Choroid plexus epithelial cell (primary cell): ENCODE measurements around the gene PADI4.
A peak's percentile ranks its signal among the peaks of the same experiment; 100 is the strongest.
"Not testable (repeated sequence)": the region's sequence is repeated elsewhere in the genome, so short reads cannot be mapped to it uniquely, and the experiment has no call there.

ENCODE experiments used
- DNase-seq: peaks from one replicate; pipeline ENCODE4 v3.0.0-alpha.2; 2010; ENCODE audit warnings: low read depth
- H3K4me3 ChIP-seq: 2 replicates; pipeline ENCODE4 v1.5.1; 2011; ENCODE audit warnings: low read depth, mild to moderate bottlenecking, control low read depth, low read length, moderate library complexity
- CTCF ChIP-seq: conservative IDR thresholded peaks from 2 replicates; pipeline ENCODE4 v1.5.1; 2011; ENCODE audit warnings: low read depth, mild to moderate bottlenecking, control low read depth, inconsistent platforms, low read length, moderate library complexity

PADI4 gene

DNA sequence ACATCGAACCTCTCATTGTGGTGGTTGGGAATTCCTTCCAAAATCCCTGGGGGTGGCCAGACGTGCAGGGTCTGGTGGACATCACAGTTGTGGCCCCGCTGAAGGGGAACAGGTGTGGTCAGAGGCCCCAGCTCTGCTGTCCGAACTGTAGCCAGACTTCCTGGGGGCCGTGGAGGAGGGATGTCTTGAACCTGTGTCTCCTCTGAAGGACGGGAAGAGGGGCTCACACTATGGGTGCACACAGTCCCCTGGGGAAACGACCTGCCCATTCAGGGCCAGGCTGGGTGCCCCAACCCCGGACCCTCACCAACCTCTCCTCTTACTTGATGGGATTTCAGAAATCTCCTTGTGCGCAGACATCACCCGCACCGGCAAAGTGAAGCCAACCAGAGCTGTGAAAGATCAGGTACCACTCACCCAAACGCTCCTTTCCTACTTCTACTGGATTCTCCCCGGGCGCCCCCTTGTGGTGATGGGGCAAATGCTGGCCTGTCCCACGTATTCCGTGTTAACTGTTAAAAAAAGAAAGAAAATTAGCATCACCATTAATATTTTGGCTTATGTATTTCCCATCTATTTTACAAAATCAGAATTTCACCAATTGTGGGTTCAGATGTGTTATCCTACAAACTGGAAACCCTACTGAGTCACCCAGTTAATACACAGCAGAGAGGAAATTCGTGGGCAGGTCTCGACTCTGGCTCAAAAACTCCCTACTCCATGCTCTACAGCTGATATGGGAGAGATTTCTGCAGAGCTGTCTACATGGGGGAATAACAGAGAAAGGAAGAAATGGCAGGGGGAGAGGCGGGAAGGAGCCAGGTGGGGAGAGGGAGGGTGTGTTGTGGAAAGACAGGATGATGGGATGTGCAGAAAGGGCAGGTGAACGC is 28.1 kb downstream of the PADI4 start:
- DNase-seq, result peak; percentile 66
- no peak overlapping the region for H3K4me3 ChIP-seq
- TF ChIP-seq CTCF, result peak; percentile 90

DNA sequence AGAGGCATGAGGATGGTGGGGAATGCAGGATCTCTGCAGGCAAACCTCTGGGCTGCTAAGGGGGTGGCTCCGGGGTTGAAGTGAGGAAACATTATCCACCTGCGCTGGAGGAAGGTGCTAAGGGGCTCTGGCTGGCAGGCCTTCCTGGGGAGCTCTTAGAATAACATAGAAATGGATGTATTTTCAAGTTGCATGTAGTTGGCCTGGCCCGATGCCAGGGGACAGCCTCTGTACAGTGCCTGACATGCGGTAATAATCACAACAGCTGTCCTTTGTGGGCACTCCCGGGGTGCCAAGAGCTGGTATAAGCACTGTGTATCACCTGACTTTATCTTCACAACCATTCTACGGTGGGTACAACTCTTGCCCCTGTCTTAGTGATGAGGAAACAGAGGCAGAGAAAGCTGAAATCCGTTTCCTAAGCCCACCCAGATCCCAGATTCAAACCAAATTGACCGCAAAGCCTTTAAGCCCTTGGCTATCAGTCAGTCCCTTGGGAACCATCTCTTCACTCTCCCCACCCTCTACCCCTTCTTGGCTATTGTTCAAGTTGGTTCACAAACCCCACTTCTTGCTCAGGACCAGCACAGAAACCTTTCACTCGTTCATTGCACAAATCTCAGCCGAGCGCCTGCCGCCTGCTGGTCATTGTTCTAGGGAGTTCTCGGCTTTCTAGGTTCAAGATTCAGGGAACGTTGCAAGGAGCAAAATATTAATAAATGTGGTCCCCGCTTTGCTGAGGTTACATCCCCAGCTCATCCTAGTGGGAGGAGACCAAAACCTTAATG is 30.9 kb downstream of the PADI4 start:
- TF ChIP-seq CTCF, result peak; percentile 42
- no peak for DNase-seq
- H3K4me3 ChIP-seq, result no peak overlapping the region

- no peak overlapping the region for H3K4me3 ChIP-seq
- no peak for DNase-seq
- TF ChIP-seq CTCF, result no peak
Observed at GRCh38 chr1:17339521-17339920, 31.5 kb downstream of the PADI4 start.

- no peak overlapping the region for H3K4me3 ChIP-seq
- no peak for TF ChIP-seq CTCF
- DNase-seq, result no peak
Observed at GRCh38 chr1:17340358-17340757, 32.4 kb downstream of the PADI4 start.

DNA sequence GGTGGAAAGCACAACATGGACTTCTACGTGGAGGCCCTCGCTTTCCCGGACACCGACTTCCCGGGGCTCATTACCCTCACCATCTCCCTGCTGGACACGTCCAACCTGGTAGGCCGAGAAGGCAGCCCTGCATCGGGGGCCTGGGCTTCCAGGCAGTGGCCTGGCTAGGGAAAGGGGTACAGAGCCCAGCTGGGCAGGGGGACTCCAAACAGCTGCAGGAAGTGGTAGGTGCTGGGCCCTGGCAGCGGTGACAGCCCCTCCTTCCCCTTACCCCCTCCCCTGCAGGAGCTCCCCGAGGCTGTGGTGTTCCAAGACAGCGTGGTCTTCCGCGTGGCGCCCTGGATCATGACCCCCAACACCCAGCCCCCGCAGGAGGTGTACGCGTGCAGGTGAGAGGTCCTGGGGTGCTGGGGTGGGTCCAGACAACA is 34.0 kb downstream of the PADI4 start:
- DNase-seq, result no peak
- TF ChIP-seq CTCF, result no peak

GRCh38 chr1:17345506-17345905 is 37.5 kb downstream of the PADI4 start:
- not testable (repeated sequence) for DNase-seq, H3K4me3 ChIP-seq

More for the DNA sequence above, 34.0 kb downstream of the PADI4 start:
- no peak overlapping the region for H3K4me3 ChIP-seq

- no peak overlapping the region for H3K4me3 ChIP-seq
- no peak for DNase-seq
- TF ChIP-seq CTCF, result no peak
Observed at GRCh38 chr1:17346046-17346789, 38.2 kb downstream of the PADI4 start.
